ENCODE data around the gene IRX3. TPM values are rescaled to one million over a fixed set of nuclear protein-coding genes. Genes with fewer than 3 reads are reported as not detected.

IRX3 gene
- total and polyA plus RNA-seq, 2 experiments from 2014 or later: 0.90 to 1.6 TPM

GRCh38 chr16:54273566-54273965 is 13.0 kb downstream of the IRX3 start (continued):
- no peak for TF ChIP-seq CTCF (conservative IDR thresholded peaks at IDR 0.05; ENCODE audit: low read depth in 2 of 2)
- TF ChIP-seq NANOG (IDR thresholded peaks at IDR 0.05; ENCODE audit: borderline replicate concordance): no peak
- no peak for TF ChIP-seq REST (IDR thresholded peaks at IDR 0.05; ENCODE audit: unreplicated experiment)
- TF ChIP-seq ZNF114 (CRISPR knock-in tag; IDR thresholded peaks at IDR 0.05): no peak
- TF ChIP-seq EZH2phosphoT487 (IDR thresholded peaks at IDR 0.05; ENCODE audit: unreplicated experiment): no peak
- TF ChIP-seq POLR2AphosphoS5 (IDR thresholded peaks at IDR 0.05; ENCODE audit: low read depth): no peak
- TF ChIP-seq JUNB (IDR thresholded peaks at IDR 0.05; ENCODE audit: unreplicated experiment): no peak

GRCh38 chr16:54270711-54271110 is 15.9 kb downstream of the IRX3 start:
- Histone ChIP-seq H3K4me1 (ENCODE audit: insufficient read depth) (no peaks in the 10 kb centered on the region), H3K9me2 (ENCODE audit: insufficient read depth) (no peaks in the 10 kb centered on the region), H3K27me3 (ENCODE audit: insufficient read depth) (no peaks in the 10 kb centered on the region), H4K20me1 (replicated peaks; ENCODE audit: insufficient read depth) (no peaks in the 10 kb centered on the region; the same call in 1 of the 2 replicates), H3K27ac (ENCODE audit: low read depth) (no peak overlapping the region), H2AFZ (peak overlapping the region; percentile 18; the same call in 1 of the 2 replicates), H3K4me3 (no peak overlapping the region), H3K36me3 (ENCODE audit: insufficient read depth) (no peaks in the 10 kb centered on the region), H3K4me2 (no peak overlapping the region), H3F3A (replicated peaks; ENCODE audit: low read depth) (no peaks in the 10 kb centered on the region), H3K79me2 (replicated peaks; ENCODE audit: insufficient read depth) (no peaks in the 10 kb centered on the region)
- DNase-seq (ENCODE audit: low spot score) (no peak), ATAC-seq (no peak)
- Mint-ChIP-seq H3K27me3 (ENCODE audit: insufficient read depth, low read depth, poor library complexity) (no peaks in the 10 kb centered on the region), H3K27ac (no peak overlapping the region), H3K9me3 (no peaks in the 10 kb centered on the region), H3K4me3 (no peak overlapping the region), H3K4me1 (no peaks in the 10 kb centered on the region), H3K36me3 (ENCODE audit: low read depth) (no peaks in the 10 kb centered on the region; the same call in 2 of the 3 replicates)
- TF ChIP-seq ZNF114 (CRISPR knock-in tag; IDR thresholded peaks at IDR 0.05): no peak
- no peak for TF ChIP-seq JUNB (IDR thresholded peaks at IDR 0.05; ENCODE audit: unreplicated experiment)
- no peak for TF ChIP-seq ZNF331 (CRISPR knock-in tag; IDR thresholded peaks at IDR 0.05; ENCODE audit: low read depth)
- no peak for TF ChIP-seq NANOG (IDR thresholded peaks at IDR 0.05; ENCODE audit: borderline replicate concordance)
- no peak for TF ChIP-seq CREB1 (CRISPR knock-in tag; IDR thresholded peaks at IDR 0.05; ENCODE audit: low read depth)
- TF ChIP-seq CTCF (conservative IDR thresholded peaks at IDR 0.05; ENCODE audit: low read depth in 2 of 2): no peak
- no peak for TF ChIP-seq REST (IDR thresholded peaks at IDR 0.05; ENCODE audit: unreplicated experiment)
- no peak for TF ChIP-seq POLR2AphosphoS5 (IDR thresholded peaks at IDR 0.05; ENCODE audit: low read depth)
- no peak for TF ChIP-seq ETS1 (IDR thresholded peaks at IDR 0.05)
- TF ChIP-seq EZH2phosphoT487 (IDR thresholded peaks at IDR 0.05; ENCODE audit: unreplicated experiment): no peak
- TF ChIP-seq STAT1 (IDR thresholded peaks at IDR 0.05; ENCODE audit: unreplicated experiment): no peak
- no peak for TF ChIP-seq EZH2 (IDR thresholded peaks at IDR 0.05; ENCODE audit: low read depth, unreplicated experiment)

Measured in GM23338 (cell line).